ENCODE results near the gene ARMC10. TPM values are rescaled to one million over a fixed set of nuclear protein-coding genes. Genes with fewer than 3 reads are reported as not detected.

The ARMC10 gene
- total and polyA plus RNA-seq, 9 of the 15 experiments (the other 6 are each of a cell fraction or from before 2014, with no cell fraction given): 17.0 to 113 (median 72.6) TPM

GRCh38 chr7:103068414-103069403 lies 6.2 kb upstream of the ARMC10 start:
- in situ Hi-C loops (cut with MboI): loop anchor here (5.0 to 25.0 kb wide), 2 partner anchors 316 to 581 kb away; partner anchors contain the start of gene POLR2J
- Histone ChIP-seq H3K9me1 (ENCODE audit: control insufficient read depth, insufficient read depth, low read length) (no peaks in the 10 kb centered on the region), H3K27me3 (ENCODE audit: control insufficient read depth in 2 of 2, insufficient read depth in 2 of 2, low read length in 2 of 2) (no peaks in the 10 kb centered on the region), H3K4me3 (no peak overlapping the region), H2AFZ (ENCODE audit: low read depth, low read length) (no peak overlapping the region), H3K4me1 (replicated peaks in 1 of 2; ENCODE audit: control insufficient read depth in 2 of 2, insufficient read depth in 2 of 2, low read length in 2 of 2) (peaks cover 0 to 2% of the 10 kb centered on the region in 2 experiments; a peak in 2 of 5 replicates), H4K20me1 (replicated peaks; ENCODE audit: control insufficient read depth, insufficient read depth, low read length) (no peaks in the 10 kb centered on the region), H3K36me3 (ENCODE audit: control insufficient read depth, insufficient read depth, low read length) (no peaks in the 10 kb centered on the region), H3K4me2 (ENCODE audit: insufficient read depth, low read length) (no peak overlapping the region), H3K9ac (ENCODE audit: insufficient read depth in 1 of 2, low read depth in 2 of 2, low read length in 2 of 2) (no peak overlapping the region), H3K79me2 (ENCODE audit: control insufficient read depth, insufficient read depth, low read length) (no peaks in the 10 kb centered on the region), H3K9me3 (replicated peaks; ENCODE audit: control insufficient read depth, insufficient read depth, low read depth, low read length) (no peaks in the 10 kb centered on the region), H3K27ac (ENCODE audit: extremely low read depth, low read depth, low read length) (no peak overlapping the region)
- ATAC-seq (no peak), DNase-seq (ENCODE audit: extremely low read depth in 1 of 4, low spot score in 3 of 4) (no peak), FAIRE-seq (no peak)
- POLR2A ChIA-PET: interaction anchor here (0.6 to 1.5 kb wide), 2 partner anchors 9 to 98 kb away, joined by 3 read pairs; no protein-coding TSS in a partner anchor
- no TSS peak for BruUV-seq (replicated peaks)
- TF ChIP-seq SAP30 (IDR thresholded peaks at IDR 0.05; ENCODE audit: borderline replicate concordance, insufficient read depth, low read depth, low read length, poor library complexity, severe bottlenecking): no peak
- TF ChIP-seq CHAMP1 (IDR thresholded peaks at IDR 0.05): no peak
- TF ChIP-seq SP1 (CRISPR knock-in tag; IDR thresholded peaks at IDR 0.05): no peak
- TF ChIP-seq RNF2 (IDR thresholded peaks at IDR 0.05): no peak
- no peak for TF ChIP-seq MNT (conservative IDR thresholded peaks at IDR 0.05)
- no peak for TF ChIP-seq GTF2F1 (IDR thresholded peaks at IDR 0.05; ENCODE audit: low read depth, low read length)
- no peak for TF ChIP-seq MLLT1 (IDR thresholded peaks at IDR 0.05)
- TF ChIP-seq EP300 (IDR thresholded peaks at IDR 0.05; ENCODE audit: low read length): no peak
- CTCF ChIA-PET (ENCODE audit: low intra/inter-chr PET ratio): no interaction called here
- intact Hi-C loops (cut with micrococcal nuclease): loop anchor here (10.0 kb wide), 1 partner anchor 336 kb away; no protein-coding TSS in a partner anchor
- WGBS (ENCODE audit: insufficient coverage, low coverage, missing lambda C conversion rate): 55% methylated on average over 23 of the region's 23 CpGs

All from K562 (cell line).